Vagina (tissue), 2 donors: ENCODE results near the gene MYG1.

Experiments
- POLR2AphosphoS5 ChIP-seq, 2 donors: sonication (generic); formaldehyde crosslinking; IDR thresholded peaks; one replicate each; pipeline ENCODE4 v1.9.0; 2017; ENCODE audit warnings: antibody characterized with exemption in 2 of 2, mild to moderate bottlenecking in 2 of 2, low read depth in 1 of 2; ENCODE audit not compliant: insufficient read depth in 1 of 2
- TF ChIP-seq, protein P1 (sequence below), 3 experiments: fragments of 450-650 bp in 2 of 3; fragments of 200-600 bp in 1 of 3; sonication (generic) in 1 of 3; IDR thresholded peaks; one replicate each; pipeline ENCODE4 v1.5.1; 2017 to 2019; ENCODE audit warnings: antibody characterized with exemption in 3 of 3, mild to moderate bottlenecking in 2 of 3, moderate library complexity in 2 of 3

DNA sequence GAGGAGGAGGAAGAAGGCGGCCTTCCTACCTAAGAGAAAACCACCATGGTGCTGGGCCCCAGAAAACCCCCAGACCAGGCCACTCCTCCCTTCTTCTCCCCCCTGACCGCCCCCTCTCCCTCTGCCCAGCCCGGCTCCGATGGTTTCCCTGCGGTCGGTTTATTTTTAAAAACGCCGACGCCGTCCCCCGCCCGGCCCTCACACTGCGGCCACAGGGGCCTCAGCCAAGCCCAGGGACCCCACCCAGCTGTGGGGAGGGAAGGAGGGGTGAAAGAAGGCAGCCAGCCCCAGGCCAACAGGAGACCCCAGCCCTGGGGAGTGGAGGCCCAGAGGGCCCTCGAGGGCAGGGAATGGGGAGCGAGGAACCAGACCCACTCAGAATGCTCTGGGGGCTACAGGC lies 33.2 kb downstream of the MYG1 start:
- TF ChIP-seq POLR2AphosphoS5 (IDR thresholded peaks at IDR 0.05; ENCODE audit: insufficient read depth in 1 of 2, low read depth in 1 of 2) = no peak
- TF ChIP-seq, protein P1, sequence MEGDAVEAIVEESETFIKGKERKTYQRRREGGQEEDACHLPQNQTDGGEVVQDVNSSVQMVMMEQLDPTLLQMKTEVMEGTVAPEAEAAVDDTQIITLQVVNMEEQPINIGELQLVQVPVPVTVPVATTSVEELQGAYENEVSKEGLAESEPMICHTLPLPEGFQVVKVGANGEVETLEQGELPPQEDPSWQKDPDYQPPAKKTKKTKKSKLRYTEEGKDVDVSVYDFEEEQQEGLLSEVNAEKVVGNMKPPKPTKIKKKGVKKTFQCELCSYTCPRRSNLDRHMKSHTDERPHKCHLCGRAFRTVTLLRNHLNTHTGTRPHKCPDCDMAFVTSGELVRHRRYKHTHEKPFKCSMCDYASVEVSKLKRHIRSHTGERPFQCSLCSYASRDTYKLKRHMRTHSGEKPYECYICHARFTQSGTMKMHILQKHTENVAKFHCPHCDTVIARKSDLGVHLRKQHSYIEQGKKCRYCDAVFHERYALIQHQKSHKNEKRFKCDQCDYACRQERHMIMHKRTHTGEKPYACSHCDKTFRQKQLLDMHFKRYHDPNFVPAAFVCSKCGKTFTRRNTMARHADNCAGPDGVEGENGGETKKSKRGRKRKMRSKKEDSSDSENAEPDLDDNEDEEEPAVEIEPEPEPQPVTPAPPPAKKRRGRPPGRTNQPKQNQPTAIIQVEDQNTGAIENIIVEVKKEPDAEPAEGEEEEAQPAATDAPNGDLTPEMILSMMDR (IDR thresholded peaks at IDR 0.05) = no peak
